NT2/D1 (cell line): Measurements from ENCODE around the gene TRABD2B.

Experiments
- DNase-seq: peaks from one replicate; pipeline ENCODE4 v3.0.0-alpha.2; 2011; ENCODE audit warnings: low read depth, low spot score
- H3K27me3 ChIP-seq: 2 replicates; pipeline ENCODE4 v1.6.0; 2011; ENCODE audit warnings: mild to moderate bottlenecking; ENCODE audit not compliant: insufficient read length, insufficient read depth
- H3K36me3 ChIP-seq: 2 replicates; pipeline ENCODE4 v1.6.1; 2011; ENCODE audit warnings: mild to moderate bottlenecking, low read length, mixed read lengths; ENCODE audit not compliant: insufficient read depth, insufficient read length
- H3K4me1 ChIP-seq: 2 replicates; pipeline ENCODE4 v1.5.1; 2011; ENCODE audit not compliant: insufficient read depth, insufficient read length
- H3K4me3 ChIP-seq: 2 replicates; pipeline ENCODE4 v1.5.1; 2011; ENCODE audit warnings: low read depth; ENCODE audit not compliant: insufficient read length
- H3K9ac ChIP-seq: 2 replicates; pipeline ENCODE4 v1.6.0; 2011; ENCODE audit warnings: low read depth; ENCODE audit not compliant: insufficient read length
- H3K9me3 ChIP-seq: 2 replicates; pipeline ENCODE4 v1.5.1; 2011; ENCODE audit warnings: mild to moderate bottlenecking, low read length; ENCODE audit not compliant: insufficient read depth
- SUZ12 ChIP-seq: IDR thresholded peaks from 2 replicates; pipeline ENCODE4 v1.6.1; 2011; ENCODE audit not compliant: insufficient read length, insufficient read depth; ENCODE audit errors: extremely low read depth
- YY1 ChIP-seq: IDR thresholded peaks from 2 replicates; pipeline ENCODE4 v1.6.1; 2011; ENCODE audit not compliant: insufficient read length, insufficient read depth
- ZNF274 ChIP-seq: IDR thresholded peaks from 2 replicates; pipeline ENCODE4 v1.6.1; 2011; ENCODE audit warnings: mild to moderate bottlenecking, low read depth, low read length

TRABD2B gene

GRCh38 chr1:47843781-47844557 is 153.2 kb downstream of the TRABD2B start:
- TF ChIP-seq YY1: no peak
- TF ChIP-seq ZNF274: no peak
- no peak for TF ChIP-seq SUZ12
- no peaks in the 10 kb centered on the region for H3K27me3 ChIP-seq
- no peak for DNase-seq
- no peaks in the 10 kb centered on the region for H3K36me3 ChIP-seq
- H3K9me3 ChIP-seq: no peaks in the 10 kb centered on the region
- peaks cover 5% of the 10 kb centered on the region for H3K4me1 ChIP-seq
- H3K9ac ChIP-seq: no peak overlapping the region
- no peak overlapping the region for H3K4me3 ChIP-seq

- Histone ChIP-seq H3K27me3 (no peaks in the 10 kb centered on the region), H3K4me1 (peaks cover 5% of the 10 kb centered on the region), H3K9me3 (no peaks in the 10 kb centered on the region), H3K36me3 (no peaks in the 10 kb centered on the region), H3K9ac (no peak overlapping the region), H3K4me3 (no peak overlapping the region)
- no peak for DNase-seq
- TF ChIP-seq YY1: no peak
Measured at GRCh38 chr1:47843059-47843458, 154.1 kb downstream of the TRABD2B start.

DNA sequence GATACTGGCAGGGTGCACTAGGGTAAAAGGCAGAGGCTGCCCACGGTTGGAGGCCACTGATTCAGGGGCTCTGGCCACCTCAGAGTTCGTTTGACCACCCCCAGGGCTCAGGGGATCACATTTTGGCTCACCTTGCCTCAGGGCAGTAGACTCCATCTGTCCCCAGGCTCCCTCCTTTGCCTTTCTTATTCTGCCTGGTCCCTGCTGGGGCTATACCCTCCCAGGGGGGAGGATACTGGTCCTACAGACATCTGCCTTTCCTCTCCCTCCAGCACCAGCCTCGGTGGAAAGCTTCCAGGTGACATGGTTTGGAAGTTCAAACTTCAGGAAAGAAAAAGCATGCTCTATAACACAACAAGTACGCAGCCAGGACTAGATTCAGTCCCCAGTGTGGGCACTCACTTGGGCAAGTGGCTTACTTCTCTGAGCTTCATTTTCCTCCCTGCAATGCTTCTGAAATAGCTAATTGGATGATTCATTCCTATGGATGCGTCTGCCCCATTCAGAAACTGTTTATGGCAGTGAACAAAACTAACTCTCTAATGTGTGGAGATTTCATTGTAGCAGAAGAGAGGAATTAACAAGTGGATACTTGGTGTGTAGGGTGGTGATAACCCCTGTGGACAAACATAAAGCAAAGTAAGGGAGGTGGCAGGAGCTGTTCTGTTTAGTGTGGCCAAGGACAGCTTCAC is 154.8 kb downstream of the TRABD2B start:
- Histone ChIP-seq H3K9ac (no peak overlapping the region), H3K4me1 (peaks cover 5% of the 10 kb centered on the region), H3K4me3 (no peak overlapping the region), H3K9me3 (no peaks in the 10 kb centered on the region), H3K27me3 (no peaks in the 10 kb centered on the region), H3K36me3 (no peaks in the 10 kb centered on the region)
- DNase-seq: no peak
- TF ChIP-seq SUZ12 (no peak), YY1 (no peak), ZNF274 (no peak)

DNA sequence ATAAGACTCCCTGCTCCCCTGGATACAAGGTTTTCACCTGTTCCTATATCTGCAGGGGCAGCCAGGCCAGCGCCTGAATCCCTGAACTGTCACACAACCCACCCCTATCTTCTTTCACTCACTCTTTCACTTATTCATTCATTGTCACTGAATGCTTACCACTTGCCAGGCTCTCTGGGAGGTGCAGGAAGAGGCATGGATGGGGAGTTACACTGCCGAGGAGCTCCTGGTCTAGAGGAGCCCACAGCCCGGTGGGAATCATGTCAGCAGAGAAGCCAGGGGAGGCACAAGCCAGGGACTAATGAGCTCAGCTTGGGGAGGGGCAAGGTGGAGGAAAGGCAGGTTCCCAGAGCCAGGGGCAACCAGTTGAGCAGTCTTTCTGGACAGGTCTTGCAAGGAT is 155.8 kb downstream of the TRABD2B start:
- no peak overlapping the region for H3K4me3 ChIP-seq
- TF ChIP-seq SUZ12 (no peak), ZNF274 (no peak), YY1 (no peak)
- H3K27me3 ChIP-seq: no peaks in the 10 kb centered on the region
- no peak overlapping the region for H3K9ac ChIP-seq
- H3K9me3 ChIP-seq: no peaks in the 10 kb centered on the region
- H3K36me3 ChIP-seq: no peaks in the 10 kb centered on the region
- peaks cover 5% of the 10 kb centered on the region for H3K4me1 ChIP-seq
- no peak for DNase-seq

GRCh38 chr1:47840393-47841190 is 156.6 kb downstream of the TRABD2B start:
- Histone ChIP-seq H3K9me3 (peaks cover 7% of the 10 kb centered on the region), H3K4me3 (no peak overlapping the region), H3K4me1 (peaks cover 5% of the 10 kb centered on the region), H3K9ac (no peak overlapping the region), H3K27me3 (no peaks in the 10 kb centered on the region), H3K36me3 (no peaks in the 10 kb centered on the region)
- DNase-seq: no peak
- no peak for TF ChIP-seq SUZ12
- no peak for TF ChIP-seq ZNF274
- no peak for TF ChIP-seq YY1

GRCh38 chr1:47839433-47839760 is 157.8 kb downstream of the TRABD2B start:
- no peak overlapping the region for H3K4me3 ChIP-seq
- peaks cover 5% of the 10 kb centered on the region for H3K4me1 ChIP-seq
- no peak for DNase-seq
- H3K9ac ChIP-seq: no peak overlapping the region
- H3K36me3 ChIP-seq: no peaks in the 10 kb centered on the region
- H3K9me3 ChIP-seq: peaks cover 19% of the 10 kb centered on the region
- H3K27me3 ChIP-seq: no peaks in the 10 kb centered on the region
- TF ChIP-seq YY1 (no peak), ZNF274 (no peak), SUZ12 (no peak)
